Esophagus muscularis mucosa (tissue), 3 donors: ENCODE results near the gene RANBP3.

Experiments
- CTCF ChIP-seq, 3 experiments: fragments of 200-600 bp in 2 of 3; fragments of 450-650 bp in 1 of 3; sonication (generic) in 2 of 3; IDR thresholded peaks; one replicate each; pipeline ENCODE4 v1.5.1; 2017 to 2019; ENCODE audit warnings: antibody characterized with exemption in 3 of 3, mild to moderate bottlenecking in 2 of 3, moderate library complexity in 1 of 3
- EP300 ChIP-seq: sonication (generic); formaldehyde crosslinking; IDR thresholded peaks from one replicate; pipeline ENCODE4 v1.6.1; 2017; ENCODE audit warnings: antibody characterized with exemption

DNA sequence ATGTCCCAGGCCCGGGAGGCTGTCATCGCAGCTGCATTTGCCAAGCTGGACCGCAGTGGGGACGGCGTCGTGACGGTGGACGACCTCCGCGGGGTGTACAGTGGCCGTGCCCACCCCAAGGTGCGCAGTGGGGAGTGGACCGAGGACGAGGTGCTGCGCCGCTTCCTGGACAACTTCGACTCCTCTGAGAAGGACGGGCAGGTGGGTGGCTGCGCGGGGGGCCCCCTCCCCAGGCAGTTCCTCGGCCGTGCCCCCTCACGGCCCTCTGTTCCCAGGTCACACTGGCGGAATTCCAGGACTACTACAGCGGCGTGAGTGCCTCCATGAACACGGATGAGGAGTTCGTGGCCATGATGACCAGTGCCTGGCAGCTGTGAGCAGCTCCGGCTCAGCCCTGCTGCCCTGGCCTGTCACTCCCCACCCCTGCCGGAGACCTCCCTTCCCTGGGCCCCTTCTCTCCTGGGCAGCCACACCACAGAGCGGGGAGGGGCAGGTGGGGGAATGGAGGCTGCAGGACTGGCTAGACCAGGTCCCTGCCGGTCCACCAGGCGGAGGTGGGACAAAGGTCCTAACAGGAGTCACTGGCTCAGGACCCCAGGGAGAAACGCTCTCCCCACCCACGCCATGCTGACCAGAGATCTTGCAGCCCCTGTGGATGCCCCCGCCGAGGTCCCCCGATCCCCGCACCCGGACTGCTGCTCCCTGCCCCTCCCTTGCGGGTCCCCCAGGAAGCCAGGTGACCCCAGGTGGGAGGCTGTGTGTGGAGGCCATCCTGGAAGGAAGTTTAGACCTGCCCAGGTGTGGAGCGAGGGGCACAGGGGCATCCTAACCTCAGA, 62.8 kb downstream of the RANBP3 start:
- no peak for TF ChIP-seq CTCF (IDR thresholded peaks at IDR 0.05)
- no peak for TF ChIP-seq EP300
